IMR-90 (cell line): ENCODE data around the gene STK10. TPM values are rescaled to one million over a fixed set of nuclear protein-coding genes. Genes with fewer than 3 reads are reported as not detected.

ENCODE experiments used
- ATAC-seq: fragments of 200-7000 bp; cut with Tn5 transposase; 2 replicates; pipeline ENCODE4 v1.9.1; 2020; ENCODE audit warnings: low read depth, mild to moderate bottlenecking, moderate library complexity
- BruUV-seq: library from RNA; stranded (reverse); fragments of 400-500 nt; replicated peaks from 2 replicates; lab custom pipeline; 2021; lab: Mats Ljungman, UMichigan
- CTCF ChIA-PET: fragments of 300-600 bp; formaldehyde crosslinking; extraction: SDS; loops from one replicate; lab custom pipeline; 2021; ENCODE audit warnings: antibody characterized with exemption; lab: Yijun Ruan, JAX
- POLR2A ChIA-PET: fragments of 300-600 bp; sonication (Branson Sonifier 250); formaldehyde crosslinking; loops from one replicate; lab custom pipeline; 2022; ENCODE audit warnings: antibody characterized with exemption; ENCODE audit not compliant: unreplicated experiment; lab: Charles Lee
- DNase-seq: peaks from one replicate; pipeline ENCODE4 v3.0.0; 2013
- H2AFZ ChIP-seq: replicated peaks from 2 replicates; pipeline ENCODE3; 2013; ENCODE audit warnings: low read length, mild to moderate bottlenecking; ENCODE audit not compliant: poor library complexity
- H2AK5ac ChIP-seq: 2 replicates; pipeline ENCODE4 v1.6.1; 2013; ENCODE audit warnings: low read depth, low read length, inconsistent platforms
- H2AK9ac ChIP-seq: replicated peaks from 2 replicates; pipeline ENCODE3; 2013; ENCODE audit warnings: mild to moderate bottlenecking, low read depth, low read length, moderate library complexity; ENCODE audit not compliant: poor library complexity
- H2BK120ac ChIP-seq: 2 replicates; pipeline ENCODE4 v1.6.1; 2013; ENCODE audit warnings: low read depth, low read length, inconsistent platforms
- H2BK15ac ChIP-seq: 3 replicates; pipeline ENCODE4 v1.6.1; 2013; ENCODE audit warnings: low read depth, low read length, inconsistent platforms
- H2BK20ac ChIP-seq: 2 replicates; pipeline ENCODE4 v1.6.1; 2013; ENCODE audit warnings: low read depth, mild to moderate bottlenecking, inconsistent platforms, low read length, moderate library complexity
- H2BK5ac ChIP-seq: 2 replicates; pipeline ENCODE4 v1.6.1; 2013; ENCODE audit warnings: mild to moderate bottlenecking, low read depth, low read length, inconsistent platforms; ENCODE audit not compliant: poor library complexity, severe bottlenecking
- H3K14ac ChIP-seq: replicated peaks from 2 replicates; pipeline ENCODE4 v1.6.1; 2013; ENCODE audit warnings: low read depth, low read length, inconsistent platforms
- H3K18ac ChIP-seq: 2 replicates; pipeline ENCODE4 v1.6.1; 2013; ENCODE audit warnings: low read depth, low read length, control low read depth
- H3K23ac ChIP-seq: 2 replicates; pipeline ENCODE4 v1.6.1; 2013; ENCODE audit warnings: low read depth, low read length, inconsistent platforms
- H3K27ac ChIP-seq: 2 replicates; pipeline ENCODE4 v1.5.1; 2013; ENCODE audit warnings: mild to moderate bottlenecking, control low read depth, low read length; ENCODE audit not compliant: insufficient read depth
- H3K27me3 ChIP-seq: 2 replicates; pipeline ENCODE4 v1.6.1; 2013; ENCODE audit warnings: low read length; ENCODE audit not compliant: control insufficient read depth, insufficient read depth
- H3K36me3 ChIP-seq: 2 replicates; pipeline ENCODE4 v1.6.1; 2013; ENCODE audit warnings: low read length, mixed read lengths; ENCODE audit not compliant: control insufficient read depth, insufficient read depth
- H3K4ac ChIP-seq: 2 replicates; pipeline ENCODE4 v1.6.1; 2013; ENCODE audit warnings: low read depth, low read length, inconsistent platforms
- H3K4me1 ChIP-seq: 2 replicates; pipeline ENCODE4 v1.6.1; 2013; ENCODE audit warnings: low read length, mixed read lengths; ENCODE audit not compliant: control insufficient read depth, insufficient read depth
- H3K4me2 ChIP-seq: 2 replicates; pipeline ENCODE4 v1.6.1; 2013; ENCODE audit warnings: low read depth, mild to moderate bottlenecking, control low read depth, low read length, moderate library complexity
- H3K4me3 ChIP-seq: 2 replicates; pipeline ENCODE4 v1.5.1; 2013; ENCODE audit warnings: low read depth, mild to moderate bottlenecking, control low read depth, low read length, moderate library complexity; ENCODE audit not compliant: insufficient read depth
- H3K56ac ChIP-seq: 2 replicates; pipeline ENCODE4 v1.6.1; 2013; ENCODE audit warnings: low read length, inconsistent platforms; ENCODE audit not compliant: insufficient read depth; ENCODE audit errors: extremely low read depth
- H3K79me1 ChIP-seq, 2 experiments: 2 replicates each; pipeline ENCODE4 v1.6.1; 2013; ENCODE audit warnings: low read length in 2 of 2, inconsistent platforms in 1 of 2, low read depth in 1 of 2
- H3K9ac ChIP-seq: 2 replicates; pipeline ENCODE4 v1.6.1; 2013; ENCODE audit warnings: low read depth, low read length, control low read depth
- H3K9me1 ChIP-seq: 2 replicates; pipeline ENCODE4 v1.6.1; 2013; ENCODE audit warnings: low read length, inconsistent platforms; ENCODE audit not compliant: insufficient read depth
- H3K9me3 ChIP-seq: 2 replicates; pipeline ENCODE4 v1.6.1; 2013; ENCODE audit warnings: low read length; ENCODE audit not compliant: control insufficient read depth, insufficient read depth
- H4K20me1 ChIP-seq: 2 replicates; pipeline ENCODE4 v1.6.1; 2013; ENCODE audit warnings: low read length, inconsistent platforms; ENCODE audit not compliant: insufficient read depth
- H4K5ac ChIP-seq: 2 replicates; pipeline ENCODE4 v1.6.1; 2013; ENCODE audit warnings: mild to moderate bottlenecking, low read depth, low read length, control low read depth
- H4K8ac ChIP-seq, 2 experiments: 2 replicates each; pipeline ENCODE4 v1.6.1; 2013; ENCODE audit warnings: low read depth in 2 of 2, low read length in 2 of 2, control low read depth in 1 of 2, inconsistent platforms in 1 of 2
- H4K91ac ChIP-seq: 2 replicates; pipeline ENCODE4 v1.6.1; 2013; ENCODE audit warnings: low read depth, low read length, inconsistent platforms; ENCODE audit not compliant: insufficient read depth
- BHLHE40 ChIP-seq: fragments of 150-350 bp; IDR thresholded peaks from 2 replicates; pipeline ENCODE4 v1.6.1; 2016; ENCODE audit warnings: mild to moderate bottlenecking, low read depth, low read length
- CEBPB ChIP-seq: IDR thresholded peaks from 2 replicates; pipeline ENCODE4 v1.6.1; 2012; ENCODE audit warnings: low read depth, low read length, improper control_type of control experiment
- CHD1 ChIP-seq: IDR thresholded peaks from 2 replicates; pipeline ENCODE4 v1.6.1; 2012; ENCODE audit warnings: low read depth, low read length, improper control_type of control experiment
- CTCF ChIP-seq: conservative IDR thresholded peaks from 2 replicates; pipeline ENCODE4 v1.5.1; 2012; ENCODE audit warnings: mild to moderate bottlenecking, low read depth, low read length, improper control_type of control experiment
- ELK1 ChIP-seq: fragments of 150-350 bp; IDR thresholded peaks from 2 replicates; pipeline ENCODE4 v1.6.1; 2016; ENCODE audit warnings: low read depth, mild to moderate bottlenecking, low read length, moderate library complexity, borderline replicate concordance
- FOS ChIP-seq: fragments of 150-350 bp; IDR thresholded peaks from 2 replicates; pipeline ENCODE4 v1.6.1; 2016; ENCODE audit warnings: low read depth, low read length
- MAFK ChIP-seq: IDR thresholded peaks from 2 replicates; pipeline ENCODE4 v1.6.1; 2012; ENCODE audit warnings: low read depth, low read length, improper control_type of control experiment
- MAZ ChIP-seq: IDR thresholded peaks from 2 replicates; pipeline ENCODE4 v1.6.1; 2012; ENCODE audit warnings: low read depth, mild to moderate bottlenecking, low read length, improper control_type of control experiment, moderate library complexity, borderline replicate concordance
- MXI1 ChIP-seq: IDR thresholded peaks from 2 replicates; pipeline ENCODE4 v1.6.1; 2012; ENCODE audit warnings: low read depth, mild to moderate bottlenecking, low read length, moderate library complexity, borderline replicate concordance
- NFE2L2 ChIP-seq: fragments of 150-350 bp; IDR thresholded peaks from 2 replicates; pipeline ENCODE4 v1.6.1; 2016; ENCODE audit warnings: low read depth, mild to moderate bottlenecking, low read length
- POLR2A ChIP-seq: IDR thresholded peaks from 2 replicates; pipeline ENCODE4 v1.6.1; 2012; ENCODE audit warnings: mild to moderate bottlenecking, low read depth, low read length
- RAD21 ChIP-seq: IDR thresholded peaks from 2 replicates; pipeline ENCODE4 v1.6.1; 2012; ENCODE audit warnings: low read length, improper control_type of control experiment
- RCOR1 ChIP-seq: IDR thresholded peaks from 2 replicates; pipeline ENCODE4 v1.6.1; 2012; ENCODE audit warnings: mild to moderate bottlenecking, low read length, improper control_type of control experiment; ENCODE audit not compliant: insufficient replicate concordance
- RFX5 ChIP-seq: IDR thresholded peaks from 2 replicates; pipeline ENCODE4 v1.8.0; 2012; ENCODE audit warnings: low read depth, mild to moderate bottlenecking, low read length, moderate library complexity
- SMC3 ChIP-seq: fragments of 150-350 bp; IDR thresholded peaks from 2 replicates; pipeline ENCODE4 v1.6.1; 2016; ENCODE audit warnings: low read depth, mild to moderate bottlenecking, antibody characterized with exemption, low read length, moderate library complexity
- WGBS, 2 experiments: methylation state at CpG; one replicate each; pipeline versions ENCODE4 v1.1.5 to v1.1.7; 2013; ENCODE audit warnings: missing lambda C conversion rate in 2 of 2; ENCODE audit not compliant: insufficient read length in 1 of 2; ENCODE audit errors: extremely low coverage in 2 of 2; 5-methylcytosine and 5-hydroxymethylcytosine counted together
- dilution Hi-C: fragments of 300-500 bp; cut with HindIII; formaldehyde crosslinking; loops from one replicate; pipeline ENCODE4 v1.14.3; 2018; ENCODE audit warnings: low sequenced_read_pairs; ENCODE audit not compliant: unreplicated experiment
- in situ Hi-C: fragments of 300-500 bp; cut with MboI; formaldehyde crosslinking; loops from 3 replicates; pipeline ENCODE4 v1.14.3; 2019; ENCODE audit warnings: low sequenced_read_pairs, inconsistent platforms, mixed read lengths
- intact Hi-C: fragments of 100-400 bp; cut with micrococcal nuclease; formaldehyde crosslinking; loops from 2 replicates; pipeline ENCODE4 v1.10.0; 2022
- polyA plus RNA-seq, 3 experiments: library from polyadenylated mRNA; depleted of rRNA; stranded (reverse); fragments of >200 nt; gene quantifications; 2 replicates each; pipeline ENCODE4 v1.2.3, GENCODE V29; 2012; ENCODE audit warnings: low replicate concordance in 1 of 3
- total RNA-seq: library from RNA; depleted of rRNA; stranded (reverse); fragments of >200 nt; gene quantifications from 2 replicates; pipeline ENCODE4 v1.2.3, GENCODE V29; 2012
- TF ChIP-seq, protein P1 (sequence below): fragments of 150-350 bp; IDR thresholded peaks from 2 replicates; pipeline ENCODE4 v1.6.1; 2017; ENCODE audit warnings: mild to moderate bottlenecking, antibody characterized with exemption, low read length, low read depth

Gene STK10
- total and polyA plus RNA-seq, 2 of the 4 experiments (the other 2 are of a cell fraction) = 15.4 to 18.5 TPM

DNA sequence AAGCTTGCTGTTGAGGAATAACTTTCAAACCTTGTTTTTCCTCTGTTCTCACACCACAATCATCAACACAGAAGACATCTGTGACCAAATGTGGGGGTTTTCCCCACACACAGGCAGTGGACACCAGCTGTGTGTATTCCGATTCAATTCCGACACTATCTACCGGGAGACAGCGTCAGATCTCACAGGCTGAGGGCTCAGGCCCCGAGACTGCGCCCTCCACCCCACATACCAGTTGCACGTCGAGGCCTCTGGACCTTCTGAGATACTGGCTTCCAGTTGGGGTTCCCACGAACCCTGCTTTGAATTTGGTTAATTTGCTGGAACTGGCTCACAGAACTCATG lies 41.3 kb downstream of the STK10 start:
- DNase-seq (no peak), ATAC-seq (no peak)
- H2BK5ac ChIP-seq = no peak overlapping the region
- H3K14ac ChIP-seq = no peak overlapping the region
- peaks cover 43% of the 10 kb centered on the region for H4K20me1 ChIP-seq
- H3K4ac ChIP-seq = no peak overlapping the region
- H4K5ac ChIP-seq = no peak overlapping the region
- no peaks in the 10 kb centered on the region for H3K9me3 ChIP-seq
- no peaks in the 10 kb centered on the region for H3K27me3 ChIP-seq
- no peak overlapping the region for H3K4me2 ChIP-seq
- BruUV-seq = no TSS peak
- H2BK120ac ChIP-seq = no peak overlapping the region
- H2AK9ac ChIP-seq = no peak overlapping the region
- H3K9ac ChIP-seq = no peak overlapping the region
- no peak overlapping the region for H4K91ac ChIP-seq
- intact Hi-C loops (no loop called here), in situ Hi-C loops (no loop called here), dilution Hi-C loops (no loop called here)
- H3K4me3 ChIP-seq = no peak overlapping the region
- no peak overlapping the region for H2BK20ac ChIP-seq
- peaks cover 12% of the 10 kb centered on the region; the same call in 1 of the 2 replicates for H3K9me1 ChIP-seq
- TF ChIP-seq MAFK = no peak
- no peak for TF ChIP-seq CTCF
- TF ChIP-seq CHD1 = no peak
- TF ChIP-seq RCOR1 = no peak
- TF ChIP-seq, protein P1, sequence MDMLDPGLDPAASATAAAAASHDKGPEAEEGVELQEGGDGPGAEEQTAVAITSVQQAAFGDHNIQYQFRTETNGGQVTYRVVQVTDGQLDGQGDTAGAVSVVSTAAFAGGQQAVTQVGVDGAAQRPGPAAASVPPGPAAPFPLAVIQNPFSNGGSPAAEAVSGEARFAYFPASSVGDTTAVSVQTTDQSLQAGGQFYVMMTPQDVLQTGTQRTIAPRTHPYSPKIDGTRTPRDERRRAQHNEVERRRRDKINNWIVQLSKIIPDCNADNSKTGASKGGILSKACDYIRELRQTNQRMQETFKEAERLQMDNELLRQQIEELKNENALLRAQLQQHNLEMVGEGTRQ = no peak
- TF ChIP-seq MXI1 = no peak
- no peak for TF ChIP-seq RFX5
- no peak for TF ChIP-seq NFE2L2
- no peak for TF ChIP-seq CEBPB
- no peak for TF ChIP-seq FOS
- TF ChIP-seq ELK1 = no peak
- TF ChIP-seq RAD21 = no peak
- no peak for TF ChIP-seq BHLHE40
- no peak for TF ChIP-seq MAZ
- TF ChIP-seq POLR2A = no peak
- TF ChIP-seq SMC3 = no peak
- H3K27ac ChIP-seq = no peak overlapping the region
- peaks cover 24% of the 10 kb centered on the region for H3K4me1 ChIP-seq
- CTCF ChIA-PET = no interaction called here
- no peak overlapping the region for H3K23ac ChIP-seq
- H2BK15ac ChIP-seq = no peak overlapping the region
- WGBS, 2 experiments = no CpG with 5 or more reads among the region's 9 CpGs
- no peak overlapping the region for H2AK5ac ChIP-seq
- no peak overlapping the region for H3K18ac ChIP-seq
- H3K79me1 ChIP-seq = peaks cover 35 to 82% of the 10 kb centered on the region in 2 experiments
- H4K8ac ChIP-seq = no peak overlapping the region
- no peak overlapping the region for H2AFZ ChIP-seq
- POLR2A ChIA-PET = no interaction called here
- peaks cover 6% of the 10 kb centered on the region for H3K36me3 ChIP-seq
- no peak overlapping the region for H3K56ac ChIP-seq
